ENCODE data around the gene CPLX3. TPM values are rescaled to one million over a fixed set of nuclear protein-coding genes. Genes with fewer than 3 reads are reported as not detected.

The CPLX3 gene
- total and polyA plus RNA-seq, 10 of the 15 experiments (the other 5 are each of a cell fraction or from before 2014, with no cell fraction given) = 0.02 to 0.04 TPM; not detected in 8

DNA sequence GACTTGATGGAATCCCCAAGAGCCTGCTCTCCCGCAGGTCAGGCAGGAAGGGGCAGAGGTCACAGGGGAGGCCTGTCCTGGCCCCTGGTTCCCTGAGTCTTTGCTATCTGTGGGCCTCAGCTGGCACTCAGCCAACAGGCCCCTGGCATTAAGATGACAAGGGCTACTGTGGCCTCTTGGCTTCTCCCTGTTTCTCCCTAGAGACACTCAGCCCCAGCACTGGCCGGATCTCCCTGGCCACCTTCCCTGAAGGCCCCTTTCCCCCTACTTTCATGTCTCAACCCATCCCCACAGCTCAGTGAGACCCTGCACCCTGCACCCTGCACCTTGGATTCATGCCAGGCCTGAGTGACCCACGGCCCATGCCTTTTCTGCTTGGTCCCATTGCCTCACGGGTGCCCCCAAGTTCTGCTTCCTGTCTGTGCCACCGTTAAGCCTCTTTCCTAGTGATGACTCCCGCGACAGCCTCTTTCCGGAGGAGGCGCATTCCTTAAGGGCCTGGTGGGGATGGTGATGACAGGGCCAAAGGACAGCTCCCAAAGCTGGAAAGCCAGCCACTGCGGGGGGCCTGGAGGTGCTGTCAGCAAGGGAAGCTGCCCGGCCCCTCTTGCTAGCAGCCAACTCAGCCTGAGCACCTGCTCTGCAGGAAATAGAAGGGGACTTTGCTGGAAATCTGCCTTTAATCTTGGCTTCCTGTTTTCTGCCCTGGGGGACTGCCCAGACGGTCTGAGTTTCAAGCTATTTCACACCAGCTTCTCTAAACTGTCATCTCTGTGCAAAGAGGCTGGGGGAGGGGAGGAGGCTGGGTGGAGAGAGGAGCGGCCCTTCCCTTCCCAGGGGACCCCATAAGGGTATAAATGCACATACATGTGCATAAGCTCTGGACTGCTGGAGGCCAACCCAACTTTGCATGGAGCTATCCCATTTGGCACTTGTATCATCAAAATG, 49.3 kb upstream of the CPLX3 start (continued):
- TF ChIP-seq ZNF207 (IDR thresholded peaks at IDR 0.05; ENCODE audit: borderline replicate concordance) (no peak), TAF1 (IDR thresholded peaks at IDR 0.05; ENCODE audit: borderline replicate concordance, low read depth, low read length) (peak; percentile 35; the same call in 1 of the 2 replicates), CBX5 (IDR thresholded peaks at IDR 0.05; ENCODE audit: low read depth) (no peak), ATF7 (IDR thresholded peaks at IDR 0.05; ENCODE audit: low read depth) (peak; percentile 60), EP300 (IDR thresholded peaks at IDR 0.05; ENCODE audit: borderline replicate concordance in 1 of 2, control insufficient read depth in 1 of 2, low read depth in 2 of 2, low read length in 2 of 2) (peak; percentile 61 to 80; a peak in 3 of 4 replicates), RFX5 (IDR thresholded peaks at IDR 0.05; ENCODE audit: low read depth, low read length) (no peak), RBBP5 (conservative IDR thresholded peaks at IDR 0.05) (no peak), EGR1 (IDR thresholded peaks at IDR 0.05; ENCODE audit: borderline replicate concordance in 1 of 2, low read depth in 2 of 2, low read length in 2 of 2) (no peak), IKZF1 (conservative IDR thresholded peaks at IDR 0.05) (peak; percentile 94), BCL3 (IDR thresholded peaks at IDR 0.05; ENCODE audit: borderline replicate concordance, insufficient read depth, low read depth, low read length, poor library complexity, severe bottlenecking) (peak; percentile 75), BHLHE40 (IDR thresholded peaks at IDR 0.05; ENCODE audit: borderline replicate concordance in 1 of 2, low read depth in 2 of 2, low read length in 1 of 2) (peak; percentile 63 to 66), LARP7 (IDR thresholded peaks at IDR 0.05) (peak; percentile 56), STAT1 (conservative IDR thresholded peaks at IDR 0.05) (no peak), SREBF1 (IDR thresholded peaks at IDR 0.05; ENCODE audit: low read length) (no peak), SUPT20H (IDR thresholded peaks at IDR 0.05; ENCODE audit: borderline replicate concordance, control insufficient read depth, low read depth, low read length) (no peak), ZBTB4 (CRISPR knock-in tag; IDR thresholded peaks at IDR 0.05) (no peak), YBX1 (IDR thresholded peaks at IDR 0.05) (no peak)
- TF ChIP-seq, protein P1, sequence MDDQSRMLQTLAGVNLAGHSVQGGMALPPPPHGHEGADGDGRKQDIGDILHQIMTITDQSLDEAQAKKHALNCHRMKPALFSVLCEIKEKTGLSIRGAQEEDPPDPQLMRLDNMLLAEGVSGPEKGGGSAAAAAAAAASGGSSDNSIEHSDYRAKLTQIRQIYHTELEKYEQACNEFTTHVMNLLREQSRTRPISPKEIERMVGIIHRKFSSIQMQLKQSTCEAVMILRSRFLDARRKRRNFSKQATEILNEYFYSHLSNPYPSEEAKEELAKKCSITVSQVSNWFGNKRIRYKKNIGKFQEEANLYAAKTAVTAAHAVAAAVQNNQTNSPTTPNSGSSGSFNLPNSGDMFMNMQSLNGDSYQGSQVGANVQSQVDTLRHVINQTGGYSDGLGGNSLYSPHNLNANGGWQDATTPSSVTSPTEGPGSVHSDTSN (IDR thresholded peaks at IDR 0.05; ENCODE audit: insufficient replicate concordance, low read depth, low read length) = no peak
- TF ChIP-seq, protein P2, sequence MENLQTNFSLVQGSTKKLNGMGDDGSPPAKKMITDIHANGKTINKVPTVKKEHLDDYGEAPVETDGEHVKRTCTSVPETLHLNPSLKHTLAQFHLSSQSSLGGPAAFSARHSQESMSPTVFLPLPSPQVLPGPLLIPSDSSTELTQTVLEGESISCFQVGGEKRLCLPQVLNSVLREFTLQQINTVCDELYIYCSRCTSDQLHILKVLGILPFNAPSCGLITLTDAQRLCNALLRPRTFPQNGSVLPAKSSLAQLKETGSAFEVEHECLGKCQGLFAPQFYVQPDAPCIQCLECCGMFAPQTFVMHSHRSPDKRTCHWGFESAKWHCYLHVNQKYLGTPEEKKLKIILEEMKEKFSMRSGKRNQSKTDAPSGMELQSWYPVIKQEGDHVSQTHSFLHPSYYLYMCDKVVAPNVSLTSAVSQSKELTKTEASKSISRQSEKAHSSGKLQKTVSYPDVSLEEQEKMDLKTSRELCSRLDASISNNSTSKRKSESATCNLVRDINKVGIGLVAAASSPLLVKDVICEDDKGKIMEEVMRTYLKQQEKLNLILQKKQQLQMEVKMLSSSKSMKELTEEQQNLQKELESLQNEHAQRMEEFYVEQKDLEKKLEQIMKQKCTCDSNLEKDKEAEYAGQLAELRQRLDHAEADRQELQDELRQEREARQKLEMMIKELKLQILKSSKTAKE (IDR thresholded peaks at IDR 0.05; ENCODE audit: low read depth, poor library complexity, severe bottlenecking) = peak; percentile 79

Data from GM12878 (cell line).